HG03354 (cell line): ENCODE measurements around the gene TMEM130.
A peak's percentile ranks its signal among the peaks of the same experiment; 100 is the strongest.
"Not testable (repeated sequence)": the region's sequence is repeated elsewhere in the genome, so short reads cannot be mapped to it uniquely, and the experiment has no call there.

Experiments
- ATAC-seq: cut with Tn5 transposase; IDR thresholded peaks from one replicate; pipeline ENCODE4 v1.9.1; 2021; ENCODE audit warnings: mild to moderate bottlenecking; ENCODE audit not compliant: unreplicated experiment, poor library complexity, severe bottlenecking

TMEM130 gene

DNA sequence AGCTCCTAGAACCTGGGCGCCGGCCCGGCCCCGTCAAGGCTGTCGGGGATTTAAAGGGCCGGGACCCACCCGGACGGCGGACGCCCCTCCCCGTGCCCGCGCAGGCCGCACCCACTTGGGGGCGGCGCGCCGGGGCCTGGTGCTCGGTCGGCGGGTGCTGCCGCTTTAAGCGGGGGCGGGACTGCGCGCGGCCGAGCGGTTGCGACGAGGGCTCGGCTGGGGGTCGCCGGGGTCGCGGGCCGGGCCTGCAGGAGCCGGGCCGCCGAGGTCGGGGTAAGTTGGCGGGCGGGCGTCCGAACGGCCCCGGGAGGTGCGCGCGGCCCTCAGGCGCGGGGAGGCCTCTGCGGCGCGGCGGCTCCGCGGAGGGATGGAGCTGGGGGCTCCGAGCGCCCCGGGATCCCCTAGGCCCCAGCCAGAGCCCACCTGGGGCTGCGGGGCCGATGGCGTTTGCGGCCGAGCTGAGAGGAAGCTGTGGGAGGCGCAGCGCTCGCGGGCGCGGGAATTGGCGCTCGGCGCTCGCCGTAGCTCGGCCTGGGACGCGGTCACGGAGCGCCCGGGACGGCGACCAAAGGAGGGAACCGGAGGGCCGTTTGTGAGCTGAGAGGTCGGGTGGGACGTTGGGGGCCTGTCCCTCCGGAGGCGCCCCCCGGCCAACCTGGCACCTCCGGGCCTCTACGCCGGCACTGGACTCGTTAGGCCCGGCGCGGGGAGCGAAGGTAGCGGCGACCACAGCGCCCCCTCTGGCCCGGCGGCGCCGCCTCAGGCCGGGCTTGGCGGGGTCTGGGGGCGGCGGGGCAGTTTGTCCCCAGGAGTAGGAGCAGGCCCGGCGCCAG lies 8.8 kb upstream of the TMEM130 start, which contains the start of gene TRRAP:
Gene TRRAP, plus strand, starts transcription at position 168 of the 833 bp plus-strand sequence. CDS start 2,619 bp downstream, outside the sequence.
- ATAC-seq = peak; percentile 70

DNA sequence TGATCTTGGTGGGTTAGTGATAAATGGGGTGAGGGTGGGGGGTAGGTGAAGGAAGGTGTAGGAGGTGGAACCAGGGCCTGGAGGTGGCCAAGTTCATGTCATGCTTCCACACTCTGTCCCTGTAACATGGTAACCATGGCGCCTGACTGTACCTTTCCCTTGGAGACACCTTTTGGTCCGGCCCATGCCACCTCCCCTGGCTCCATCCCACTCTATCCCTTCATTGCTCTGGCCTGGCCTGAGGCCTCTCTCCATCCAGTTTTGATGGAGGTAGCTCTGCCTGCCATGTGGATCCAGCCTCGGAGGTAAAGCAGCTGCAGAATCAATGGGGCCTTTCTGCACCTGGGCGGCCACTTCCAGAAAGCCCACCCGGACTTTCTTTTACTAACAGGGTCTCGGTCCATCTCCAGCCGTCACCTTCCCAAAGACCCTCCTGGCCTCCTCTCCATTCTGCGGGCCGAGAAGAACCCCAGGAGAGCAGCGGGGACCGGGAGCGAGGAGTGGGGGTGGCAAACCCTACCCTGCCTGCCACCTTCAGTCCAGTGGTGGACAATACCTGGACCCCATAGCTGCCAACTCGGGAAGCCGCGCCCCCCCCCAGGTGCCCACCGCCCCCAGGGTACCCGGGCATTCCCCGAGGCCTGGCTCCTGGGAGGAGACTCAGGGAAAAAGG lies 8.0 kb upstream of the TMEM130 start:
- ATAC-seq = no peak

DNA sequence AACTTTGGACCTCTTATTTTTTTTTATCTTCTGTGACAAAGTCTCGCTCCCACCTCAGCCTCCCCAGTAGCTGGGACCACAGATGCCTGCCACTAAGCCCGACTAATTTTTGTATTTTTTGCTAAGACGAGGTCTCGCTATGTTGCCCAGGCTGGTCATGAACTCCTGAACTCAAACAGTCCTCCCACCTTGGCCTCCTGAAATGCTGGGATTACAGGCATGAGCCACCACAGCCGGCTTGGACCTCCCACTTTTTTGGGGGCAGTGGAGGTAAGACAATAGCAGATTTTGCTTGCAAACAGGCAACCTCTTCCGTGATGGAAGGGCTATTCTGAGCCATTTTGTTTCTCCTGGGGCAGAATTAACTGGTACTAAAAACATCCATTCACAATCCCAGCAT lies 7.3 kb upstream of the TMEM130 start:
- no peak for ATAC-seq

DNA sequence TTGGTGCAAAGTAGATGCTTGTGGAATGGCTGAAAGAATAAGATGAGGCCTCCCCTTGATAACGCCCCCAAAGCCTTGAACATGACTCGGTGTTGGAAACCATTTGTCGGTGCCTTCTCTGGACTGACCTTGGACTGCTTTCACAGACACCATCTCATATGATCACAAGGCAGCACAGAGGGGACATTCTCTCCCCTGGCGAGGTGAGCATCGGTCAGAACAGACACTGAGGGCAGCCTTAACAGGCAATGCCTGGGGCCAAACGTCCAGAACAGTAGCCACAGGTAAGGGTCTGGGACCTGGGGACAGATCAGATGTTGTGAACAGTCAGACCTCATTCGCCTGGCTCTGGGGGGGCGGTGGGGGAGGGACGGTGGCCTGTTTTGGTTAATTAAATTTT lies 5.7 kb upstream of the TMEM130 start:
- no peak for ATAC-seq

DNA sequence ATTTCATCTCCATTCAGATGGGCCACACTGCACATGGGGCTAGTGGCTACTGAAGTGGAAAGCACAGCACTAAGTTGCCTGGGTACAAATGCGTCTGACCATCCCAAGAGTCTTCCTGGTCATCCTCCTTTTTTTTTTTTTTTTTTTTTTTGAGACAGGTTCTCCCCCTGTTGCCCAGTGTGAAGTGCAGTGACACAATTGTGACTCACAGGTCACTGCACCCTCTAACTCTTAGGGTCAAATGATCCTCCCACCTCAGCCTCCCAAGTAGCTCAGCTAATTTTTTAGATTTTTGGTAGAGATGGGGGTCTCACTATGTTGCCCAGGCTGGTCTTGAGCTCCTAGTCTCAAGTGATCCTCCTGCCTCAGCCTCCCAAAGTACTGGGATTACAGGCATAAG lies 5.1 kb upstream of the TMEM130 start:
- ATAC-seq = no peak

DNA sequence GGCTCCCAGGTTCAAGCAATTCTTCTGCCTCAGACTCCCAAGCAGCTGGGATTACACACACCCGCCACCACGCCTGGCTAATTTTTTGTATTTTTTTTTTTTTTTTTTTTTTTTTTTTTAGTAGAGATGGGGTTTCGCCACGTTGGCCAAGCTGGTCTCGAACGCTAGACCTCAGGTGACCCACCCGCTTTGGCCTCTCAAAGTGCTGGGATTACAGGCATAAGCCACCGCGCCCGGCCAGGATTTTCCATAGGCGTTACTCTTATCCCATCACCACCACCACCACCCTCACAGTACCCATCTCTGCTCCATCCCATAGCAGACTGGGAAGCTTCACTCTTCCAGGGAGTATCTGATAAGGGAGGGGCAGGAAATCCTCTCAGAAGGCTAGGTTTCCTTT lies 3.8 kb upstream of the TMEM130 start:
- not testable (repeated sequence) for ATAC-seq

DNA sequence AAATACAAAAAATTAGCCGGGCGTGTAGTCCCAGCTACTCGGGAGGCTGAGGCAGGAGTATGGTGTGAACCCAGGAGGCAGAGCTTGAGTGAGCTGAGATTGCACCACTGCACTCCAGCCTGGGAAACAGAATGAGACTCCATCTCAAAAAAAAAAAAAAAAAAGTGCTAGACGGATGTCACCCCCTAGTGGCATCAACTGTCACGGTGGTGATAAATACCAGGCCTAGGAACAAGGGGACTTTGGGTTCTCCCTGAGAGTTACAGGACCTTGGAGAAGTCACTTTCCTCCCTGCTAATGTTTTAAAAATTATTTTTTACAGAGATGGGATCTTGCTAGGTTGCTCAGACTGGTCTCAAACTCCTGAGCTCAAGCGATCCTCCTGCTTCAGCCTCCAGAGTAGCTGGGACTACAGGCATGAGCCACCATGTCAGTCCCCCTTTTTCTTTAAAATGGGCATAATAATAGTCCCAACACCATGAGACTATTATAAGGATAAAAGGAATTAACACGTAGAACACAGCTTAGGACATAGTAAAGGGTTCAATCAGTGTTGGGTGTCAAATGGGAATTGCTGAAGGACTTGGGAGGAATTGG lies 2.6 kb upstream of the TMEM130 start:
- no peak for ATAC-seq

DNA sequence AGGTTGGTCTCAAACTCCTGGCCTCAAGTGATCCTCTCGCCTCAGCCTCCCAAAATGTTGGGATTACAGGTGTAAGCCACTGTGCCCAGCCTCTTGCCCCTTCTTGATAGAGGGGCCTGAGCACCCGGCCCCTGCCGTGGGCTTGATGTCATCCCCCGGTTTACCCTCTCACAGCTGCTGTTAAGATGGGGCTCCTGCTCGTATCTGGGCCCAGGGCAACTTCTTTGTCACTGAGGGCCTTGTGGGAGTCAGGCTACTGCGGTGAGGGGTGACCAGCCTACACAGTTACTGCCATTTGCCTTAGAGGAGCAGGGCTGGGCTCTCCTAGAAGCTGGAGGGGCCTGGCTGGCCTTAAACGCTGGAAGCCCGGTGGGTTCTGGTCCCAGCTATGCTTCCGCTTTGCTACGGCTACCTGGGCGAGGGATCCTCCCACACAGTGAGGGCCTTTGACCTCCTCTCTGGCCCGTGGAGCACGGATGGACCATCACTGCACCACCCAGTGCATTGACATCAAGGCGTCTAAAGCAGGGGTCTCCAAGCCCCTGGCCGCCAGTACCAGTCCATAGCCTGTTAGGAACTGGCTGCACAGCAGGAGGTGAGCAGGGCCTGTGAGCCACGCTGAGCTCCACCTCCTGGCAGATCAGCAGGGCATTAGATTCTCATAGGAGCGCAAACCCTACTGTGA lies 1.1 kb upstream of the TMEM130 start:
- ATAC-seq = no peak

DNA sequence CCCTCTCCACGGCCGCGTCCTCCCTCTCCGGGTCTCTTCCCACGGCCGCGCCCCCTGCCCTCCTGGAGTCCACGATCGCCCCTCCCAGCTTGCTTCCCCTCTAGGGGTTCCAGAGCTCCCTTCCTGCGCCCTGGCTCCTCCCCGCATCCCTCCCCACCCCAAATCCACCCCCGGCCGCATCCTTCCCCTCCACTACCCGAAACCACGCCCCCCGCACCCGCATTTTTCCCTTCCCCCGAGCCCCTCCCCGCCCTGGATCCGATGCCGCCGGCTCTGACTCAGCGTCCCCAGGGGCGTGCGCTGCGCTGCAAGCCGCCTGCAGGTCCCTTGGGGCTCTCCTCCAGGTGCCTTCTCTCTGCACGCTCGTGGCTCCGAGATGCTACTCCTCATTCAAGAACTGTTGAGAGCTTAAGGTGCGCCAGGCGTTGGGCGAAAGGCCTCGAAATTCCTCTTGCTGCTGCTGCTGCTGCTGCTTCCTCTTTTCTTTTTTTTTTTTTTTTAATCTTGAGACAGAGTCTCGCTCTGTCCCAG lies 372 bp upstream of the TMEM130 start:
- peak; percentile 84 for ATAC-seq

DNA sequence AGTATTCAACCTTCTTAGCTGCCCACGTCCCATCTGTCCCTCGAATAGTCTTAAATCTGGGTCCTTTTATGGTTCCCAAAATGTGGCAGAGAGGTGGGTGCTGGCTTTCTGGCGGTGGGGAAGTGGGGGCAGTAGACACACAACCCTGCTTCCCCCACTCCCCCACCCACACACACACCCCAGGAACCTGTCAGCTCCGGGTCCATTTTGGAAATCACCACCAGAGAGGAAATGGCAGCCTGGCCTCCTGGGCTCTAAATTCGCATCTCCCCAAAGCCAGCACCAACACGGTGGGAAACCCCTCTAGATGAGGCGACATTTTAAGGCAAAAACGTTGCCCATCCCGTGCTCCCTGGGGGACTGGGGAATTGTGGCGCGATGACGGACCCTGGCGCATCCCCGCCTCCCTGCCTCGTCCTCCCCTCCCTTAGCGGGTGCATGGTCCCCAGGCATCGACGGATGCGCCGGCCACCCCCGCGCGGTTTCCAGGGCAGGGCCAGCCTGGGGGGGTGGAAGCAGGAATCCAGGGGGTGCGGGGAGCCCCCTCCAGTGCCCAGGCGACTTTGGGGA lies 702 bp downstream of the TMEM130 start:
- no peak for ATAC-seq

DNA sequence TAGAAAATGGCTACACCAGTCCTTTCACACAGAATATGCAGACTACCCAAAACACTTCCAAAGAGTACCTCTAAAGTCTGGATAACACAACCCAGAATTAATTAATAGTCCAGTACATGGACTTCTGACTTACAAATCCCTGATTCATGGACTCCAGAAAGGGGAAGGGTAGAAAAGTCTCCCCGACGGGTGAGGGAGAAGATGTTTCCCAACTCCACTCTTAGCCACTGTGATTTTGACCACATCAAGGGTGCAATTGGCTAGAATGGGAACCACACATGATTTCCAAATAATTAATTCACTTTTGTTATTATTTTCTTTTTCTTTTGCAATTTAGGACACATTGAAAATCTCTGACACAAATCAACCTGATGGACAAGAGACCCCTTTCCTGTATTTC lies 1.4 kb downstream of the TMEM130 start:
- no peak for ATAC-seq

DNA sequence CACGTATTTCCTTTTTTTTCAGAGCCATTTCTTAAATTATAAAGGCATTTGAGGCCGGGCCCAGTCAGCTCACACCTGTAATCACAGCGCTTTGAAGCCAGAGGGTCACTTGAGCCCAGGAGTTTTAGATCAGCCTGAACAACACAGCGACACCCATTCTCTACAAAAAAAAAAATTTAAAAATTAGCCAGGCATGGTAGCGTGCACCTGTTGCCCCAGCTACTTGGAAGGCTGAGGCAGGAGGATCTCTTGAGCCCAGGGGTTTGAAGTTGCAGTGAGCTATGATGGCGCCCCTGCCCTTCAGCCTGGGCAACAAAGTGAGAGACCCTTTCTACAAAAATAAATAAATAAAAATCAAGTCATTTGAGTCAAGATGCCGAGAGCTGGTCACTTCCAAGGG lies 3.0 kb downstream of the TMEM130 start:
- no peak for ATAC-seq

DNA sequence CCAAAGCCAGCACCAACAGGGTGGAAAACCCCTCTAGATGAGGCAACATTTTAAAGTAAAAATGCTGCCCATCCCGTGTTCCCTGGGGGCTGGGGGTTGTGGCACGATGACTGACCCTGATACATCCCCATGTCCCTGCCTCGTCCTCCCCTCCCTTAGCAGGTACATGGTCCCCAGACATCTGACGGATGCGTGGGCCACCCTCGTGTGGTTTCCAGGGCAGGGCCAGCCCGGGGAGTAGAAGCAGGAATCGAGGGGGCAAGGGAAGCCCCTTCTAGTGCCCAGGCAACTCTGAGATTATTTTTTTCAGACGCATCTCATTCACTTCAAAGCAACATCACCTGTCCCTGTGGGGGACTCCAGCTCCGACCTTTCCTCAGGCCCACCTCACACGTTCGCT lies 3.5 kb downstream of the TMEM130 start:
- no peak for ATAC-seq

DNA sequence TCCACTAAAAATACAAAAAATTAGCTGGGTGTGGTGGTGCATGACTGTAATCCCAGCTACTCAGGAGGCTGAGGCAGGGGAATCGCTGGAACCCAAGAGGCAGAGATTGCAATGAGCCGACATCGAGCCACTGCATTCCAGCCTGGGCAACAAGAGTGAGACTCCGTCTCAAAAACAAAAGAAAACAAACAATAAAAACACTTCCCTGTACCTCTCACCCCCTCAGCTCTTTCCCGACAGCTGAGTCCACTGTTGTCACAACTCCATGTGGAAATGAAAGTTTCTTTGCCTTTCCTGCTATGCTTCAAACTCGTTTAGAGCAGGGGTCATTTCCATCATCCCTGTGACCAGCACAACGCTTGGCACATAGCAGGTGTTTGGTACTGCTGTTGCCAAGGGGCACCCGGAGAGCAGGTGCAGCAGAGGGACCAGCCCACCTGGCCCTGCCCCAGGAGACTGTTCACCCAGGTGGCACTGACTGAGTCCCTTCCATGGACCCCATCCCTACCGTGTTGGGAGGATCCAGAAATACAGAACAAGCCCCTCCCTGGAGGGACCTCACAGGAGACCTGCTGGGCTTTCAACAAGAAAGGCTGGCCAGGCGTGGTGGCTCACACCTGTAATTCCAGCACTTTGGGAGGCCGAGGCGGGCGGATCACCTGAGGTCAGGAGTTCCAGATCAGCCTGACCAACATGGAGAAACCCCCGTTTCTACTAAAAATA lies 4.9 kb downstream of the TMEM130 start:
- no peak for ATAC-seq

DNA sequence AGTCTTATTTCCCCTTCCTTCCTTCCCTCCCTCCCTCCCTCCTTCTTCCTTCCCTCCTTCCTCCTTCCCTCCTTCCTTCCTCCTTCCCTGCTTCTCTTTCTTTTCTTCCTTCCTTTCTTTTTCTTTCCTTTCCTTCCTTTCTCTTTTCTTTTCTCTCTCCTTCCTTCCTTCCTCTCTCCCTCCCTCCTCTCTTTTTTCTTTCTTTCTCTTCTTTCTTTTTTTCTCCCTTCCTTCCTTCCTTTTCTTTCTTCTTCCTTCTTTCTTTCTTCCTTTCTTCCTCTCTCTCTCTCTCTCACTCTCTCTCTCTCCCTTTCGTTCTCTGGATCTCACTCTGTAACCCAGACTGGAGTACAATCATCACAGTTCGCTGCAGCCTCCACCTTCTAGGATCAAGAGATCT lies 6.2 kb downstream of the TMEM130 start:
- ATAC-seq = no peak

DNA sequence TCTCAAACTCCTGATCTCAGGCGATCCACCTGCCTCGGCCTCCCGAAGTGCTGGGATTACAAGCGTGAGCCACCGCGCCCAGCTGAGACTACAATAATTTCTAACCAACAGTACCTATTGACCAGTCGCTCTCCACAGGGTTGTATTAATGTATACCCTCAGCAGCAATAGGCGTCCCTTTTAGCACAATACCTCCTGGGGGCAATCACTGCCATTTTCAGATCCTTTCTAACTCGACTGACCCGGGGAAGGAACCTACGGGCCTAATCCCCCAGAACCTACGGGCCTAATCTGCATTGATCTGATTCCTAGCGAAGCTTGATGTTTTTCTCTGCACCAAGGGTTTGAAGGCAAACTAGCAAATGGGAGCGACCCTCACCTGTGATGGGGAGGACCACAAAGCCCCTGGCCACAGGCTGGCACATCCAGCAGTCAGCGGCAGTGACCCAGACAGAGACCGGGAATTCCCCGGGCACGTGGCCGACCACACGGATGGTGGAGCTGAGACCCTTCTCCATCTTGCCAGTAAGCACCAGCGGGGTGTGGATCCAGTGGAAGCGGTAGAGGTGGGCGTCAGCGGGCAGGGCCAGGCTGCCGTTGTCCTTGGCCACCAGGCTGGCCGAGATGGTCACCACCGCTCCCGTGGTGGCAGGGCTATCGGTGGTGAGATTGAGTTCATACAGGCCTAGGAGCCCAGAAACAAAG lies 6.9 kb downstream of the TMEM130 start:
- no peak for ATAC-seq

DNA sequence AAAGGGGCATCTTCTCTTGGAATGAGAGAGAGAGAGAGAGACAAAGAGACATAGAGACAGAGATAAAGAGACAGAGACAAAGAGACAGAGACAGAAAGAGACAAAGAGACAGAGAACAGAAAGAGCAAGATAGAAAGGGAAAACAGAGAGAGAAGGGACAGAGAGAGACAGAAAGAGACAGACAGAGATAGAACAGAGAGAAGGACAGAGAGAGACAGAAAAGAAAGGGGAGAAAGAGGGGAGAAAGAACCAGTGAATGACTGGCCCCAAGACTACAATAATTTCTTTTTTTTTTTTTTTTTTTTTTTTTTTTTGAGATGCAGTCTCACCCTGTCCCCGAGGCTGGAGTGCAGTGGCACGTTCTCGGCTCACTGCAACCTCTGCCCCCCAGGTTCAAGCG lies 7.6 kb downstream of the TMEM130 start:
- no peak for ATAC-seq

DNA sequence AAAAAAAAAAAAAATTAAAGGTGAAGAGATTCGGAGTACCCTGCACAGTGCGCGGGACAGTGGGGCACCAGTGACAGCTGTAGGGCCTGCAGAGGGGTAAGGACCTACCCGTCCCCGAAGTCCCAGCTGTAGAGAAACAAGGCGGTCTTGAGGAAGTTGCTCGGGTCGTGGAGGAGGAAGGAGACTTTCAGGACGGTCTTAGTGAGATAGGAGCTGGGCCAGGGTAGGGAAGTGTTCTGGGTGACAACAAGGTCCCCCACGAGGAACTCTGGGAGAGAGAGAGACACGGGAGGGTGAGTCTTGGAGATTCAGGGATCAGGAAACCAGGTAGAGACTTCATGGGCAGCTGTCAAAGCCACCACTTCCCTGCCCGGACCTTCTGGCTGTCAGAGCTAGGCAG lies 9.7 kb downstream of the TMEM130 start:
- ATAC-seq = no peak
